ENCODE measurements around the gene DNAI2. TPM values are rescaled to one million over a fixed set of nuclear protein-coding genes. Genes with fewer than 3 reads are reported as not detected.

Gene DNAI2
- total and polyA plus RNA-seq, 2 donors from 2014 or later = 0.22 TPM; not detected in 1

DNA sequence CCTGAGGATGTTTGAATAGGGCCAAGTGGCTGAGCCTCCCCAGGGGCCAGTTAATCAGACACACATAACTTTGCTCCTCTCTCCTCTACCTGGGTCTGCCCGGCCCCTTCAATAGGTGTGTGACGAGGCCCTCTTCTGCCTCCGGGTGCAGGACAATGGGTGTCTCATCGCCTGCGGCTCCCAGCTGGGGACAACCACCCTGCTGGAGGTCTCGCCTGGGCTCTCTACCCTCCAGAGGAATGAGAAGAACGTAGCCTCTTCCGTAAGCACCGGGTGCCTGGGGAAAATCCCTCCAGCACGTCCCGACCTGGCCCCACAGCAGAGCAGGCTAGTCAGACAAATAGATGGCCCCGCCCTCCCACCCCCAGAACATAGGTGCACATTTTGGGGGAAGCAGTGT, 35.9 kb downstream of the DNAI2 start:
- intact Hi-C loops (cut with DNase I) = loop anchor here (10.0 kb wide), 1 partner anchor 55 kb away; the partner anchor contains the start of genes BTBD17 and GPR142
- DNase-seq (no peak), FAIRE-seq (no peak)
- no peaks in the 10 kb centered on the region for H3K36me3 ChIP-seq (ENCODE audit: control insufficient read depth in 2 of 3, insufficient read depth in 3 of 3, low read length in 3 of 3)
- TF ChIP-seq, protein P1, sequence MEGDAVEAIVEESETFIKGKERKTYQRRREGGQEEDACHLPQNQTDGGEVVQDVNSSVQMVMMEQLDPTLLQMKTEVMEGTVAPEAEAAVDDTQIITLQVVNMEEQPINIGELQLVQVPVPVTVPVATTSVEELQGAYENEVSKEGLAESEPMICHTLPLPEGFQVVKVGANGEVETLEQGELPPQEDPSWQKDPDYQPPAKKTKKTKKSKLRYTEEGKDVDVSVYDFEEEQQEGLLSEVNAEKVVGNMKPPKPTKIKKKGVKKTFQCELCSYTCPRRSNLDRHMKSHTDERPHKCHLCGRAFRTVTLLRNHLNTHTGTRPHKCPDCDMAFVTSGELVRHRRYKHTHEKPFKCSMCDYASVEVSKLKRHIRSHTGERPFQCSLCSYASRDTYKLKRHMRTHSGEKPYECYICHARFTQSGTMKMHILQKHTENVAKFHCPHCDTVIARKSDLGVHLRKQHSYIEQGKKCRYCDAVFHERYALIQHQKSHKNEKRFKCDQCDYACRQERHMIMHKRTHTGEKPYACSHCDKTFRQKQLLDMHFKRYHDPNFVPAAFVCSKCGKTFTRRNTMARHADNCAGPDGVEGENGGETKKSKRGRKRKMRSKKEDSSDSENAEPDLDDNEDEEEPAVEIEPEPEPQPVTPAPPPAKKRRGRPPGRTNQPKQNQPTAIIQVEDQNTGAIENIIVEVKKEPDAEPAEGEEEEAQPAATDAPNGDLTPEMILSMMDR (IDR thresholded peaks at IDR 0.05; ENCODE audit: borderline replicate concordance, extremely low read depth, insufficient read depth) = no peak
- no peak overlapping the region for H3K27ac ChIP-seq (ENCODE audit: low read depth in 2 of 2, low read length in 2 of 2)
- H3K27me3 ChIP-seq (ENCODE audit: control insufficient read depth, insufficient read depth, low read length) = no peaks in the 10 kb centered on the region
- peaks cover 0 to 6% (median 0%) of the 10 kb centered on the region in 3 donors for H3K9me3 ChIP-seq (ENCODE audit: control insufficient read depth in 2 of 3, insufficient read depth in 1 of 3, low read length in 3 of 3)
- H3K4me3 ChIP-seq (ENCODE audit: low read length in 3 of 3) = no peak overlapping the region
- no peaks in the 10 kb centered on the region for H3K4me1 ChIP-seq (ENCODE audit: control insufficient read depth in 2 of 3, insufficient read depth in 2 of 3, low read depth in 1 of 3, low read length in 3 of 3)
- no peak overlapping the region for H3K9ac ChIP-seq (ENCODE audit: low read length in 3 of 3)

DNA sequence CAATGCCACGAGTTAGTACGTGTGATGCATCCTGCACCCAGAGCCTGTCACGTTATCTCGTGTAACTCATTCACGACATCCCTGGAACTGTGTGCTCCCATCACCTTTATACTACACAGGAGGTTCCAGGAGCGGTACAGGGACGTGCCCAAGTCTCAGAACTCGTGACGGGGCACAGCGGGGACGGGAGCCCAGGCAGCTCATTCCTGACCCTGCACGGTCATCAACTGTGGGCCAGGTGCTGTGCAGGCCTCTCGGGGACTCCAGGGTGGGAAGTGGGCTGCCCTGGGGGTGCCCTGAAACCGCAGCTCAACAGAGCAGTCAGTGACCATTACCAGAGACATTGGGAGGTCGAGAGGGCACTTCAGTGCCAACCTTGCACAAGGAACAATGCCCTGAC, 40.8 kb downstream of the DNAI2 start:
- Histone ChIP-seq H3K4me3 (ENCODE audit: low read length in 3 of 3) (no peak overlapping the region), H3K9me3 (ENCODE audit: control insufficient read depth in 2 of 3, insufficient read depth in 1 of 3, low read length in 3 of 3) (peaks cover 0 to 2% (median 0%) of the 10 kb centered on the region in 3 donors), H3K27ac (ENCODE audit: low read depth in 2 of 2, low read length in 2 of 2) (no peak overlapping the region), H3K4me1 (ENCODE audit: control insufficient read depth in 2 of 3, insufficient read depth in 2 of 3, low read depth in 1 of 3, low read length in 3 of 3) (no peaks in the 10 kb centered on the region), H3K27me3 (ENCODE audit: control insufficient read depth, insufficient read depth, low read length) (no peaks in the 10 kb centered on the region), H3K36me3 (ENCODE audit: control insufficient read depth in 2 of 3, insufficient read depth in 3 of 3, low read length in 3 of 3) (no peaks in the 10 kb centered on the region), H3K9ac (ENCODE audit: low read length in 3 of 3) (no peak overlapping the region)
- intact Hi-C loops (cut with DNase I) = no loop called here
- DNase-seq (no peak), FAIRE-seq (no peak)
- TF ChIP-seq, protein P1 (IDR thresholded peaks at IDR 0.05; ENCODE audit: borderline replicate concordance, extremely low read depth, insufficient read depth) = no peak

DNA sequence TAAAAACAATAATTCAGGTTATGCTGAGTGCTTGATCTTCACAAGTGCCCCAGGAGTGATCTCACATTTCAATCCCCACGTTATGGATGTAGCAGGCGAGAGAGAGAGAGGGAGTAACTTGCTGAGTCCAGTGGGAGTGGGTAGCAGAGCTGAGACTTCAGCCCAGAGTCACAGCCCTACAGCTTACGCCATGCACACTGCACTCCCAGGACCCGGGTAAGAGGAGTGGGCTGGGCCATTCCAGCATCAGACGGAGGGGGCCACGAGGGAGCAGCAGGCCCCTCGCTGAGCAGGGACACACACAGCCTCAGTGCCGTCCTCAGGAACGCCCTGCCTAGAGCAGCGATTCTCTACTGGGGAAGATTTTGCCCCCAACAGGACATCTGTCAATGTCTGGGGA, 42.2 kb downstream of the DNAI2 start:
- H3K9me3 ChIP-seq (ENCODE audit: control insufficient read depth in 2 of 3, insufficient read depth in 1 of 3, low read length in 3 of 3) = peaks cover 0 to 2% (median 0%) of the 10 kb centered on the region in 3 donors
- intact Hi-C loops (cut with DNase I) = no loop called here
- H3K9ac ChIP-seq (ENCODE audit: low read length in 3 of 3) = no peak overlapping the region
- DNase-seq = no peak
- H3K36me3 ChIP-seq (ENCODE audit: control insufficient read depth in 2 of 3, insufficient read depth in 3 of 3, low read length in 3 of 3) = no peaks in the 10 kb centered on the region
- no peaks in the 10 kb centered on the region for H3K27me3 ChIP-seq (ENCODE audit: control insufficient read depth, insufficient read depth, low read length)
- no peak for FAIRE-seq
- H3K27ac ChIP-seq (ENCODE audit: low read depth in 2 of 2, low read length in 2 of 2) = no peak overlapping the region
- no peak overlapping the region for H3K4me3 ChIP-seq (ENCODE audit: low read length in 3 of 3)
- TF ChIP-seq, protein P1 (IDR thresholded peaks at IDR 0.05; ENCODE audit: borderline replicate concordance, extremely low read depth, insufficient read depth) = no peak
- H3K4me1 ChIP-seq (ENCODE audit: control insufficient read depth in 2 of 3, insufficient read depth in 2 of 3, low read depth in 1 of 3, low read length in 3 of 3) = no peaks in the 10 kb centered on the region

DNA sequence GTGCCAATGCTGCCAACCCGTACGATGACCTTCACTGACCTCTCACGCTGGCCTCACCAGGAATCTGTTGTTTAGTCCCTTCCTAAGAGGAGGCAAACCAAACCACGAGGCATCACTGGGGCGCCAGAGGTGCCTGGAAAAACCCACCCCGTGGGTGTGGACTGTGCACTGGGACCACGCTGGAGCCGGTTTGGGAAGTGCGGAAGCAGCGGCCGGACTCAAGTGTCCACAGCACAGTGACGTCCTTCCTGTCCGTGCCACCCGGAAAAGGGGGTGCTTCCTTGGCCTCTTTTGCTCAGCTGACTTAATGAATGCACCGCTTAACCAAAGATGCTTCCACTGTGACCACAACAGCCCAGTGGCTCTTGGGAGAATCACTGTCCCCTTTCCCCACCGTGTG, 43.0 kb downstream of the DNAI2 start:
- DNase-seq = no peak
- intact Hi-C loops (cut with DNase I) = no loop called here
- Histone ChIP-seq H3K36me3 (ENCODE audit: control insufficient read depth in 2 of 3, insufficient read depth in 3 of 3, low read length in 3 of 3) (no peaks in the 10 kb centered on the region), H3K4me3 (ENCODE audit: low read length in 3 of 3) (no peak overlapping the region), H3K9ac (ENCODE audit: low read length in 3 of 3) (no peak overlapping the region), H3K4me1 (ENCODE audit: control insufficient read depth in 2 of 3, insufficient read depth in 2 of 3, low read depth in 1 of 3, low read length in 3 of 3) (no peaks in the 10 kb centered on the region), H3K27ac (ENCODE audit: low read depth in 2 of 2, low read length in 2 of 2) (no peak overlapping the region), H3K27me3 (ENCODE audit: control insufficient read depth, insufficient read depth, low read length) (no peaks in the 10 kb centered on the region), H3K9me3 (ENCODE audit: control insufficient read depth in 2 of 3, insufficient read depth in 1 of 3, low read length in 3 of 3) (peaks cover 0 to 2% (median 0%) of the 10 kb centered on the region in 3 donors)
- TF ChIP-seq, protein P1 (IDR thresholded peaks at IDR 0.05; ENCODE audit: borderline replicate concordance, extremely low read depth, insufficient read depth) = no peak
- no peak for FAIRE-seq

Measured in kidney (tissue), 14 donors.